Ovary (tissue), 9 donors: ENCODE results near the gene TST. TPM values are rescaled to one million over a fixed set of nuclear protein-coding genes. Genes with fewer than 3 reads are reported as not detected.

ENCODE experiments used
- DNase-seq, 5 donors: peaks; one replicate each; pipeline ENCODE4 v3.0.0-alpha.2; 2019 to 2020
- H3K27ac ChIP-seq, 2 donors: fragments of 200-600 bp; one replicate each; pipeline versions ENCODE4 v1.5.1 to v1.8.0; 2019 to 2022
- H3K27me3 ChIP-seq: fragments of 200-600 bp; one replicate; pipeline ENCODE4 v1.8.0; 2022
- H3K36me3 ChIP-seq: fragments of 200-600 bp; sonication (generic); one replicate; pipeline ENCODE4 v1.5.1; 2019
- H3K4me1 ChIP-seq: one replicate; pipeline ENCODE4 v1.8.1; 2013; ENCODE audit warnings: mild to moderate bottlenecking, moderate library complexity; ENCODE audit not compliant: insufficient read depth
- H3K4me3 ChIP-seq: fragments of 200-600 bp; sonication (generic); one replicate; pipeline ENCODE4 v1.5.1; 2017
- H3K9me3 ChIP-seq, 2 donors: fragments of 200-600 bp in 1 of 2; sonication (generic) in 1 of 2; one replicate each; pipeline versions ENCODE4 v1.5.1 to v1.8.1; 2013 to 2019; ENCODE audit warnings: mild to moderate bottlenecking in 1 of 2, moderate library complexity in 1 of 2
- CTCF ChIP-seq, 3 donors: fragments of 450-650 bp in 2 of 3; fragments of 200-600 bp in 1 of 3; IDR thresholded peaks; one replicate each; pipeline versions ENCODE4 v1.5.1 to v1.8.0; 2016 to 2022; ENCODE audit warnings: antibody characterized with exemption in 3 of 3, mild to moderate bottlenecking in 1 of 3
- EP300 ChIP-seq: sonication (generic); formaldehyde crosslinking; IDR thresholded peaks from one replicate; pipeline ENCODE4 v1.6.1; 2017; ENCODE audit warnings: antibody characterized with exemption
- POLR2A ChIP-seq: fragments of 450-650 bp; IDR thresholded peaks from one replicate; pipeline ENCODE4 v1.6.1; 2017; ENCODE audit warnings: antibody characterized with exemption, mild to moderate bottlenecking, moderate library complexity
- WGBS, 3 donors: extraction: QIAGEN DNeasy Blood & Tissue Kit in 1 of 3; methylation state at CpG; one replicate each; pipeline versions ENCODE4 v1.1.5 to v1.1.7; 2013 to 2017; 5-methylcytosine and 5-hydroxymethylcytosine counted together
- intact Hi-C, 4 donors: fragments of 100-400 bp; cut with DNase I; formaldehyde crosslinking; loops; one replicate each; pipeline versions ENCODE4 v1.11.0 to v1.15.1; 2022 to 2023
- polyA plus RNA-seq, 2 donors: library from polyadenylated mRNA; stranded (reverse); fragments of 200-250 nt in 1 of 2; fragments of 350-450 nt in 1 of 2; fragmentation: Illumina TruSeq in 1 of 2; extraction: RNeasy Lipid Tissue Mini Kit (QIAGEN cat#74804) in 1 of 2; gene quantifications; one replicate each; pipeline ENCODE4 v1.2.3, GENCODE V29; 2013 to 2014
- total RNA-seq, 7 donors: library from RNA; depleted of rRNA in 2 of 7; stranded (reverse); fragments of >200 nt in 2 of 7; fragmentation: NEBNext Ultra II Directional in 3 of 7; extraction: Animal tissue kit (Norgen Biotek cat#: 25700) in 3 of 7; gene quantifications; one replicate each; pipeline versions ENCODE4 v1.1.0 to v1.2.4, GENCODE V29; 2016 to 2023
- donor health status: DM: no; HTN: no; CAD: no; lungs with moderate emphysema.
- donor health status: DM: no; HTN: no; CAD: no.
- donor health status: Bipolar disorder and iron deficiency.
- donor health status: DM: yes; HTN: yes; CAD: no.
- donor health status: DM: no; HTN: no; CAD: no.
- donor health status: DM: yes; HTN: yes; CAD: no.

TST gene
- total and polyA plus RNA-seq, 9 donors, result 6.4 to 59.9 (median 42.4) TPM

GRCh38 chr22:37047006-37047405 lies 27.8 kb upstream of the TST start:
- no peak overlapping the region for H3K4me3 ChIP-seq
- H3K4me1 ChIP-seq, result peaks cover under 1% of the 10 kb centered on the region
- H3K27ac ChIP-seq, result no peak overlapping the region
- H3K27me3 ChIP-seq, result no peaks in the 10 kb centered on the region
- TF ChIP-seq EP300, result no peak
- TF ChIP-seq CTCF (IDR thresholded peaks at IDR 0.05), result no peak
- TF ChIP-seq POLR2A, result no peak
- 84 to 90% (median 88%) methylated on average over 7 of the region's 7 CpGs for WGBS, 3 donors
- DNase-seq, result no peak
- intact Hi-C loops, result loop anchor here in 1 of 4 donors (10.0 kb wide), 1 partner anchor 262 kb away; no protein-coding TSS in a partner anchor
- no peaks in the 10 kb centered on the region for H3K9me3 ChIP-seq
- no peaks in the 10 kb centered on the region for H3K36me3 ChIP-seq

GRCh38 chr22:37046589-37046988 lies 27.3 kb upstream of the TST start:
- no peak overlapping the region for H3K4me3 ChIP-seq
- no peak for DNase-seq
- no peaks in the 10 kb centered on the region for H3K27me3 ChIP-seq
- no peak overlapping the region for H3K27ac ChIP-seq
- 86 to 92% (median 87%) methylated on average over 6 of the region's 6 CpGs for WGBS, 3 donors
- intact Hi-C loops, result loop anchor here in 1 of 4 donors (10.0 kb wide), 1 partner anchor 262 kb away; no protein-coding TSS in a partner anchor
- no peaks in the 10 kb centered on the region for H3K4me1 ChIP-seq
- no peak for TF ChIP-seq POLR2A
- H3K9me3 ChIP-seq, result no peaks in the 10 kb centered on the region
- H3K36me3 ChIP-seq, result no peaks in the 10 kb centered on the region

GRCh38 chr22:37045958-37046357 lies 26.7 kb upstream of the TST start:
- no peak for DNase-seq
- TF ChIP-seq POLR2A, result no peak
- TF ChIP-seq CTCF (IDR thresholded peaks at IDR 0.05), result peak in 1 of 3 donors; percentile 14
- no peak for TF ChIP-seq EP300
- WGBS, 3 donors, result 31 to 38% (median 34%) methylated on average over 4 of the region's 4 CpGs
- intact Hi-C loops, result loop anchor here in 1 of 4 donors (10.0 kb wide), 1 partner anchor 261 kb away; no protein-coding TSS in a partner anchor
- H3K4me1 ChIP-seq, result no peaks in the 10 kb centered on the region
- no peak overlapping the region for H3K4me3 ChIP-seq
- H3K36me3 ChIP-seq, result no peaks in the 10 kb centered on the region
- H3K27me3 ChIP-seq, result no peaks in the 10 kb centered on the region
- H3K9me3 ChIP-seq, result no peaks in the 10 kb centered on the region
- H3K27ac ChIP-seq, result no peak overlapping the region

GRCh38 chr22:37044634-37045625 lies 25.7 kb upstream of the TST start:
- no peaks in the 10 kb centered on the region for H3K9me3 ChIP-seq
- H3K4me3 ChIP-seq, result no peak overlapping the region
- no peak for TF ChIP-seq EP300
- TF ChIP-seq POLR2A, result no peak
- TF ChIP-seq CTCF (IDR thresholded peaks at IDR 0.05), result no peak
- WGBS, 3 donors, result 76 to 89% (median 80%) methylated on average over 9 of the region's 9 CpGs
- intact Hi-C loops, result loop anchor here in 1 of 4 donors (10.0 kb wide), 1 partner anchor 260 kb away; no protein-coding TSS in a partner anchor
- no peak for DNase-seq
- H3K27me3 ChIP-seq, result no peaks in the 10 kb centered on the region
- no peaks in the 10 kb centered on the region for H3K36me3 ChIP-seq
- no peak overlapping the region for H3K27ac ChIP-seq
- H3K4me1 ChIP-seq, result no peaks in the 10 kb centered on the region
